SK-N-SH treated with all-trans-retinoic acid at 6 μM for 48 hours (cell line): ENCODE measurements around the gene ENPP7.

Experiments used
- ATAC-seq: fragments of 200-7000 bp; cut with Tn5 transposase; 3 replicates; pipeline ENCODE4 v1.9.1; 2020; ENCODE audit warnings: mild to moderate bottlenecking, moderate library complexity
- ARNTL ChIP-seq: fragments of 450-650 bp; formaldehyde crosslinking; IDR thresholded peaks from 2 replicates; pipeline ENCODE4 v1.5.0; 2020; ENCODE audit warnings: low read depth, mild to moderate bottlenecking, moderate library complexity, borderline replicate concordance
- BACH2 ChIP-seq: fragments of 250-450 bp; sonication (Bioruptor Pico); IDR thresholded peaks from 2 replicates; pipeline ENCODE4 v1.9.0; 2021; ENCODE audit warnings: mild to moderate bottlenecking, borderline replicate concordance
- CSDC2 ChIP-seq: fragments of 250-450 bp; sonication (Bioruptor Pico); IDR thresholded peaks from 2 replicates; pipeline ENCODE4 v1.5.0; 2020; ENCODE audit warnings: mild to moderate bottlenecking, moderate library complexity
- ESRRG ChIP-seq: fragments of 250-450 bp; sonication (Bioruptor Pico); IDR thresholded peaks from 2 replicates; pipeline ENCODE4 v1.6.1; 2021; ENCODE audit warnings: mild to moderate bottlenecking
- GLIS3 ChIP-seq: fragments of 250-450 bp; sonication (Bioruptor Pico); IDR thresholded peaks from 2 replicates; pipeline ENCODE4 v1.5.0; 2020; ENCODE audit warnings: mild to moderate bottlenecking, moderate library complexity
- ISL1 ChIP-seq: fragments of 250-450 bp; sonication (Bioruptor Pico); IDR thresholded peaks from 2 replicates; pipeline ENCODE4 v2.1.2; 2022; ENCODE audit warnings: mild to moderate bottlenecking, moderate library complexity
- OSR1 ChIP-seq: fragments of 250-450 bp; sonication (Bioruptor Pico); IDR thresholded peaks from 2 replicates; pipeline ENCODE4 v1.8.0; 2022; ENCODE audit warnings: moderate library complexity, mild to moderate bottlenecking, inconsistent platforms
- PPARA ChIP-seq: fragments of 250-450 bp; sonication (Bioruptor Pico); IDR thresholded peaks from 2 replicates; pipeline ENCODE4 v1.5.0; 2020; ENCODE audit warnings: mild to moderate bottlenecking, borderline replicate concordance
- RARB ChIP-seq: fragments of 250-450 bp; sonication (Bioruptor Pico); IDR thresholded peaks from 2 replicates; pipeline ENCODE4 v1.8.0; 2021; ENCODE audit warnings: mild to moderate bottlenecking, moderate library complexity
- SNAI2 ChIP-seq: fragments of 250-450 bp; sonication (Bioruptor Pico); IDR thresholded peaks from 2 replicates; pipeline ENCODE4 v1.5.0; 2020; ENCODE audit warnings: mild to moderate bottlenecking, moderate library complexity
- TOX ChIP-seq: fragments of 250-450 bp; sonication (Bioruptor Pico); IDR thresholded peaks from 2 replicates; pipeline ENCODE4 v1.8.0; 2021; ENCODE audit warnings: mild to moderate bottlenecking, moderate library complexity, borderline replicate concordance
- ZC3H10 ChIP-seq: fragments of 250-450 bp; sonication (Bioruptor Pico); IDR thresholded peaks from 2 replicates; pipeline ENCODE4 v1.5.1; 2021; ENCODE audit warnings: mild to moderate bottlenecking, moderate library complexity
- ZFP3 ChIP-seq: fragments of 250-450 bp; sonication (Bioruptor Pico); IDR thresholded peaks from 2 replicates; pipeline ENCODE4 v1.5.0; 2020; ENCODE audit warnings: mild to moderate bottlenecking, moderate library complexity
- ZNF565 ChIP-seq: fragments of 450-650 bp; formaldehyde crosslinking; conservative IDR thresholded peaks from 2 replicates; pipeline ENCODE4 v1.5.0; 2020; ENCODE audit warnings: low read depth, mild to moderate bottlenecking, moderate library complexity
- ZNF70 ChIP-seq: fragments of 450-650 bp; formaldehyde crosslinking; IDR thresholded peaks from 2 replicates; pipeline ENCODE4 v1.5.0; 2020; ENCODE audit warnings: mild to moderate bottlenecking, moderate library complexity
- ZNF8 ChIP-seq: fragments of 450-650 bp; formaldehyde crosslinking; IDR thresholded peaks from 2 replicates; pipeline ENCODE4 v1.5.0; 2020; ENCODE audit warnings: mild to moderate bottlenecking, moderate library complexity
- TF ChIP-seq, protein P1 (sequence below): fragments of 250-450 bp; sonication (Bioruptor Pico); IDR thresholded peaks from 2 replicates; pipeline ENCODE4 v1.5.0; 2020; ENCODE audit warnings: mild to moderate bottlenecking, moderate library complexity
- TF ChIP-seq, protein P2 (sequence below): fragments of 250-450 bp; sonication (Bioruptor Pico); IDR thresholded peaks from 2 replicates; pipeline ENCODE4 v1.8.0; 2020; ENCODE audit warnings: mild to moderate bottlenecking, moderate library complexity, borderline replicate concordance
- TF ChIP-seq, protein P3 (sequence below): fragments of 250-450 bp; sonication (Bioruptor Pico); IDR thresholded peaks from 2 replicates; pipeline ENCODE4 v1.5.1; 2021; ENCODE audit warnings: mild to moderate bottlenecking, moderate library complexity
- TF ChIP-seq, protein P4 (sequence below): fragments of 250-450 bp; sonication (Bioruptor Pico); IDR thresholded peaks from 2 replicates; pipeline ENCODE4 v1.8.0; 2021; ENCODE audit warnings: low read depth, mild to moderate bottlenecking, moderate library complexity, borderline replicate concordance

ENPP7 gene

DNA sequence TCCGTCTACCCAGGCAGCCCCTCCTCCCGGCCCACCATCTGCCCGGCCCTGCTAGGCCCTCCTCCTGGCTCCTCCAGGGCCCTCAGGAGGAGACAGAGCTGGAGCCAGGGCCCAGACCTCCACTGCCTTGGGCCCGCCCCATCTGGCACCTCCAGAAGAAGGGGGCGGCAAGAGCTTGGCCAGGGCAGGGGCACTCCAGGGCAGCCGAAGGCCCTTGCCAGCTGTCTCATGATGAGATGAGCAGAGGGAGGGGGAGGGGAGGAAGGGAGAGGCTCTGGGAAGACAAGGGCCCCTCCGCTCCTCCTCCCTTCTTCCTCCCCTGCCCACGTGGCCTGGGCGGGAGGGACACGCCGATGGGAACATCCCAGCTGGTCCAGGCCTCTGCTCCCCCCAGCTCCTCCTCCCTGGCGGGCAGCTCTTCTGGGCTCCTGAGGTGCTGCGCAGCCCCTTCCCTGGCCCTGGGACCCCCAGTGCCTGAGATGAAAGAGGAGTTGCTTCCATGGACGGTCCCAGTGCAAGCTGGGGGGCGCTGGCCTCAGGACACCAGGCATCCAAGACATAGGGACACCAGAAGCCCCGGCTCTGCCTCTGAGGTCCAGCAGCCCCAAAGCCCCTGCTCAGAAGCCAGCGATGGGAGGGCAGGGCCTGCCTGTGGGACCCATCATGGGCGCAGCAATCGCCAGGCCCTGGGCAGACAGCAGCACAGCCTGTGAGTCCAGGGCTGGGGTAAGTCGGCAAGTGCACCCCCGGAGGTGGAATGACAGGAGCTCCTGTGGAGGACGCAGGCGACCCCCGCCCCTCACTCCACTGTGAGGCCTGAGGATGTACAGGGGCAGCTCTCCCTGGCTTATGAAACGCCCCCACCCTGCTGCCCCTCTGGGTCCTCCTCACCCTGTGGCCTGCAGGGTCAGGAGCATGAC, 23.6 kb upstream of the ENPP7 start:
- ATAC-seq, result no peak
- TF ChIP-seq GLIS3 (no peak), ZFP3 (no peak), ZNF565 (no peak), TOX (no peak), ISL1 (CRISPR knock-in tag) (no peak), BACH2 (CRISPR knock-in tag) (no peak), ZNF70 (no peak), CSDC2 (CRISPR knock-in tag) (no peak), PPARA (CRISPR knock-in tag) (no peak), ZC3H10 (CRISPR knock-in tag) (no peak), ESRRG (CRISPR knock-in tag) (no peak), OSR1 (CRISPR knock-in tag) (no peak), SNAI2 (no peak), ARNTL (CRISPR knock-in tag) (no peak), ZNF8 (CRISPR knock-in tag) (no peak), RARB (CRISPR knock-in tag) (no peak)
- TF ChIP-seq, protein P1, sequence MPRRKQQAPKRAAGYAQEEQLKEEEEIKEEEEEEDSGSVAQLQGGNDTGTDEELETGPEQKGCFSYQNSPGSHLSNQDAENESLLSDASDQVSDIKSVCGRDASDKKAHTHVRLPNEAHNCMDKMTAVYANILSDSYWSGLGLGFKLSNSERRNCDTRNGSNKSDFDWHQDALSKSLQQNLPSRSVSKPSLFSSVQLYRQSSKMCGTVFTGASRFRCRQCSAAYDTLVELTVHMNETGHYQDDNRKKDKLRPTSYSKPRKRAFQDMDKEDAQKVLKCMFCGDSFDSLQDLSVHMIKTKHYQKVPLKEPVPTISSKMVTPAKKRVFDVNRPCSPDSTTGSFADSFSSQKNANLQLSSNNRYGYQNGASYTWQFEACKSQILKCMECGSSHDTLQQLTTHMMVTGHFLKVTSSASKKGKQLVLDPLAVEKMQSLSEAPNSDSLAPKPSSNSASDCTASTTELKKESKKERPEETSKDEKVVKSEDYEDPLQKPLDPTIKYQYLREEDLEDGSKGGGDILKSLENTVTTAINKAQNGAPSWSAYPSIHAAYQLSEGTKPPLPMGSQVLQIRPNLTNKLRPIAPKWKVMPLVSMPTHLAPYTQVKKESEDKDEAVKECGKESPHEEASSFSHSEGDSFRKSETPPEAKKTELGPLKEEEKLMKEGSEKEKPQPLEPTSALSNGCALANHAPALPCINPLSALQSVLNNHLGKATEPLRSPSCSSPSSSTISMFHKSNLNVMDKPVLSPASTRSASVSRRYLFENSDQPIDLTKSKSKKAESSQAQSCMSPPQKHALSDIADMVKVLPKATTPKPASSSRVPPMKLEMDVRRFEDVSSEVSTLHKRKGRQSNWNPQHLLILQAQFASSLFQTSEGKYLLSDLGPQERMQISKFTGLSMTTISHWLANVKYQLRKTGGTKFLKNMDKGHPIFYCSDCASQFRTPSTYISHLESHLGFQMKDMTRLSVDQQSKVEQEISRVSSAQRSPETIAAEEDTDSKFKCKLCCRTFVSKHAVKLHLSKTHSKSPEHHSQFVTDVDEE (CRISPR knock-in tag), result no peak
- TF ChIP-seq, protein P2, sequence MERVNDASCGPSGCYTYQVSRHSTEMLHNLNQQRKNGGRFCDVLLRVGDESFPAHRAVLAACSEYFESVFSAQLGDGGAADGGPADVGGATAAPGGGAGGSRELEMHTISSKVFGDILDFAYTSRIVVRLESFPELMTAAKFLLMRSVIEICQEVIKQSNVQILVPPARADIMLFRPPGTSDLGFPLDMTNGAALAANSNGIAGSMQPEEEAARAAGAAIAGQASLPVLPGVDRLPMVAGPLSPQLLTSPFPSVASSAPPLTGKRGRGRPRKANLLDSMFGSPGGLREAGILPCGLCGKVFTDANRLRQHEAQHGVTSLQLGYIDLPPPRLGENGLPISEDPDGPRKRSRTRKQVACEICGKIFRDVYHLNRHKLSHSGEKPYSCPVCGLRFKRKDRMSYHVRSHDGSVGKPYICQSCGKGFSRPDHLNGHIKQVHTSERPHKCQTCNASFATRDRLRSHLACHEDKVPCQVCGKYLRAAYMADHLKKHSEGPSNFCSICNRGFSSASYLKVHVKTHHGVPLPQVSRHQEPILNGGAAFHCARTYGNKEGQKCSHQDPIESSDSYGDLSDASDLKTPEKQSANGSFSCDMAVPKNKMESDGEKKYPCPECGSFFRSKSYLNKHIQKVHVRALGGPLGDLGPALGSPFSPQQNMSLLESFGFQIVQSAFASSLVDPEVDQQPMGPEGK (CRISPR knock-in tag), result no peak
- TF ChIP-seq, protein P3, sequence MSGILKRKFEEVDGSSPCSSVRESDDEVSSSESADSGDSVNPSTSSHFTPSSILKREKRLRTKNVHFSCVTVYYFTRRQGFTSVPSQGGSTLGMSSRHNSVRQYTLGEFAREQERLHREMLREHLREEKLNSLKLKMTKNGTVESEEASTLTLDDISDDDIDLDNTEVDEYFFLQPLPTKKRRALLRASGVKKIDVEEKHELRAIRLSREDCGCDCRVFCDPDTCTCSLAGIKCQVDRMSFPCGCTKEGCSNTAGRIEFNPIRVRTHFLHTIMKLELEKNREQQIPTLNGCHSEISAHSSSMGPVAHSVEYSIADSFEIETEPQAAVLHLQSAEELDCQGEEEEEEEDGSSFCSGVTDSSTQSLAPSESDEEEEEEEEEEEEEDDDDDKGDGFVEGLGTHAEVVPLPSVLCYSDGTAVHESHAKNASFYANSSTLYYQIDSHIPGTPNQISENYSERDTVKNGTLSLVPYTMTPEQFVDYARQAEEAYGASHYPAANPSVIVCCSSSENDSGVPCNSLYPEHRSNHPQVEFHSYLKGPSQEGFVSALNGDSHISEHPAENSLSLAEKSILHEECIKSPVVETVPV (CRISPR knock-in tag), result no peak
- TF ChIP-seq, protein P4, sequence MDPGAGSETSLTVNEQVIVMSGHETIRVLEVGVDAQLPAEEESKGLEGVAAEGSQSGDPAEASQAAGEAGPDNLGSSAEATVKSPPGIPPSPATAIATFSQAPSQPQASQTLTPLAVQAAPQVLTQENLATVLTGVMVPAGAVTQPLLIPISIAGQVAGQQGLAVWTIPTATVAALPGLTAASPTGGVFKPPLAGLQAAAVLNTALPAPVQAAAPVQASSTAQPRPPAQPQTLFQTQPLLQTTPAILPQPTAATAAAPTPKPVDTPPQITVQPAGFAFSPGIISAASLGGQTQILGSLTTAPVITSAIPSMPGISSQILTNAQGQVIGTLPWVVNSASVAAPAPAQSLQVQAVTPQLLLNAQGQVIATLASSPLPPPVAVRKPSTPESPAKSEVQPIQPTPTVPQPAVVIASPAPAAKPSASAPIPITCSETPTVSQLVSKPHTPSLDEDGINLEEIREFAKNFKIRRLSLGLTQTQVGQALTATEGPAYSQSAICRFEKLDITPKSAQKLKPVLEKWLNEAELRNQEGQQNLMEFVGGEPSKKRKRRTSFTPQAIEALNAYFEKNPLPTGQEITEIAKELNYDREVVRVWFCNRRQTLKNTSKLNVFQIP (CRISPR knock-in tag), result no peak

DNA sequence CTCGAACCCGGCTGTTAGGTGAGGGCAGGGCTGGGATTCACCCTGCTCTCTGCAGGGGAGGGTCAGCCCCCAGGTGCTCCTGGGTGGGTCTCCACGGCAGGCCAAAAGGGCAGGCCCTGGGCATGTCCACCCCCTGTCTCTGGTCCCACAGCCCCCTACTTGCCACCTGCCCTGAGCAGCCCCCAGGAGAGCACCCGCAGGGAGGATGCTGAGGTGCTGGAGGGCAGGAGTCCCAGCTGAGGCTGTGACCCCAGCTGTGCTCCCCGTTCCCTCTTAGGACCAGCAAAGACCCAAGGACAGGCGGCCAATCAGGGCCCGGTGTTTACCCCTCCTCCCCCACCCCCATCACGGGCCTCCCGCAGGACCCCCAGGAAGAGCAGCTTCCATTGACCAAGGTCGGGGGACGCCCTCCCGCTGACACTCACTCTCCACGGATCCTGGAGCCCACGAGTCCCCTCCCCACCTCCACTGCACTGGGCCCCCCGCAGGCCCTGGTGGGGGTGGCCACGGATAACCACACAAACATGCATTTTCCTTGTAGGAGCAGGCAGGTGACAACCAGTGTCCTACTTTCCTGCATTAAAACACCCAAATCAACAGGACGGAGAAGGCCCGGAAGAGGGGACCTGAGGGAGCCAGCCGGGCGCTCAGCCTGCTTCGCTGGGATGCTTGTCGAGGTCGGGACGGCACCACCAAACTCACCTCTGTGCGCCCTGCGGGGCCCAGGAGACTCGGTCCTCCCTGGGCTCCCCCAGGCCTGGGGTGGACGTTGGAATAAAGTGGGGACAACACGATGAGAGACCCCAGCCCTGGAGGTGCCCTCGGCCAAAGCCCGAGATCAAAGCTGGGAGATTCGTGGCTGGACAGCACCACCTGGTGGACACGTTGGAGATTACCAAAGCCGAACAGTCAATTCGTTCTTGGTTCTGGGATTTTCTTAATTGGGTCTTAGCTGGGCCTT, 22.5 kb upstream of the ENPP7 start:
- TF ChIP-seq, protein P3 (CRISPR knock-in tag), result no peak
- no peak for TF ChIP-seq ZNF8 (CRISPR knock-in tag)
- peak; percentile 85 for ATAC-seq
